Spleen (tissue), 7 donors: Measurements from ENCODE around the gene APOBEC3B.
A peak's percentile ranks its signal among the peaks of the same experiment; 100 is the strongest.

Experiments
- POLR2A ChIP-seq, 3 donors: fragments of 450-650 bp; IDR thresholded peaks; one replicate each; pipeline ENCODE4 v1.5.1; 2017; ENCODE audit warnings: antibody characterized with exemption in 3 of 3, mild to moderate bottlenecking in 1 of 3
- POLR2AphosphoS5 ChIP-seq, 3 donors: sonication (generic); formaldehyde crosslinking; IDR thresholded peaks; one replicate each; pipeline ENCODE4 v1.5.1; 2017; ENCODE audit warnings: antibody characterized with exemption in 3 of 3
- TF ChIP-seq, protein P1 (sequence below), 11 experiments: fragments of 200-600 bp in 7 of 11; fragments of 450-650 bp in 4 of 11; sonication (generic) in 4 of 11; IDR thresholded peaks in 8 of 11; conservative IDR thresholded peaks in 3 of 11; 1 replicate in 7 of 11; 2 replicates in 4 of 11; pipeline versions ENCODE4 v1.4.0 to v1.8.0; 2016 to 2021; ENCODE audit warnings: antibody characterized with exemption in 11 of 11, inconsistent platforms in 4 of 11, mild to moderate bottlenecking in 1 of 11
- donor health status: DM: no; HTN: no; CAD: no; lungs with moderate emphysema.
- donor health status: DM: no; HTN: no; CAD: no.
- donor health status: DM: no; HTN: no; CAD: no.

DNA sequence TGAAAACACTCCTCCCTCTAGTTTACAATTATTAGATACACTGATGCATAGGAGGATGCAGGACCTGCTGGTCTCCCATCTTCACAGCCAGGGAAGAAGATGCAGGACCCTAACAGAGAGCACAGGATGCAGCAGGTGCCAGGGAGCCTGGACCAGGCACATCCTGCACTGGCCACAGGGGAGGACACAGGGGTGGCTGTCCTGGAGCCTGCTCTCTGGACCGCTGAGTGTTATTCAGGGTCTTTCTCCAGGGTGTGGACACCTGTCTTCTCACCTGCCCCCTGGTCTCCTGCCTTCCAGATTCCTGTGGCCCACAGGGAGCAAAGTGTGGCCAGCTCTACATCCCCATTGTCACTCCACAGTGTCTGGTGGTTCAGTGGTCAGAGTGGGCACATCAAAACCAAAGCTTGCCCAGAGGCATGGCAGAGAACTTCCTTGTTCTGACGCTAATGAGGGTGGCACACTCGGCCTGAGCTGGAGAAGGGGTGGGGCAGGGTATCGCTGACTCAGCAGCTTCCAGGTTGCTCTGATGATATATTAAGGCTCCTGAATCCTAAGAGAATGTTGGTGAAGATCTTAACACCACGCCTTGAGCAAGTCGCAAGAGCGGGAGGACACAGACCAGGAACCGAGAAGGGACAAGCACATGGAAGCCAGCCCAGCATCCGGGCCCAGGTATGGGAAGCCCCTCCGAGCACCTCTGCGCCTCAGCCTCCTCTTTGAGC is 24.9 kb upstream of the APOBEC3B start, which contains the start of gene APOBEC3A:
- TF ChIP-seq, protein P1, sequence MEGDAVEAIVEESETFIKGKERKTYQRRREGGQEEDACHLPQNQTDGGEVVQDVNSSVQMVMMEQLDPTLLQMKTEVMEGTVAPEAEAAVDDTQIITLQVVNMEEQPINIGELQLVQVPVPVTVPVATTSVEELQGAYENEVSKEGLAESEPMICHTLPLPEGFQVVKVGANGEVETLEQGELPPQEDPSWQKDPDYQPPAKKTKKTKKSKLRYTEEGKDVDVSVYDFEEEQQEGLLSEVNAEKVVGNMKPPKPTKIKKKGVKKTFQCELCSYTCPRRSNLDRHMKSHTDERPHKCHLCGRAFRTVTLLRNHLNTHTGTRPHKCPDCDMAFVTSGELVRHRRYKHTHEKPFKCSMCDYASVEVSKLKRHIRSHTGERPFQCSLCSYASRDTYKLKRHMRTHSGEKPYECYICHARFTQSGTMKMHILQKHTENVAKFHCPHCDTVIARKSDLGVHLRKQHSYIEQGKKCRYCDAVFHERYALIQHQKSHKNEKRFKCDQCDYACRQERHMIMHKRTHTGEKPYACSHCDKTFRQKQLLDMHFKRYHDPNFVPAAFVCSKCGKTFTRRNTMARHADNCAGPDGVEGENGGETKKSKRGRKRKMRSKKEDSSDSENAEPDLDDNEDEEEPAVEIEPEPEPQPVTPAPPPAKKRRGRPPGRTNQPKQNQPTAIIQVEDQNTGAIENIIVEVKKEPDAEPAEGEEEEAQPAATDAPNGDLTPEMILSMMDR (IDR thresholded peaks at IDR 0.05 in 8 of 11, conservative IDR thresholded peaks at IDR 0.05 in 3 of 11) = no peak
- TF ChIP-seq POLR2AphosphoS5 (IDR thresholded peaks at IDR 0.05) (peak in 1 of 3 donors; percentile 76), POLR2A (IDR thresholded peaks at IDR 0.05) (no peak)
